Stimulated activated CD8-positive, alpha-beta memory T cell treated with anti-CD3 and anti-CD28 coated beads, Interleukin-2, amount 100 ng/mL, for 48 hours (primary cell): ENCODE measurements around the gene CLDN14.
A peak's percentile ranks its signal among the peaks of the same experiment; 100 is the strongest.
"Not testable (repeated sequence)": the region's sequence is repeated elsewhere in the genome, so short reads cannot be mapped to it uniquely, and the experiment has no call there.

Source experiments
- DNase-seq, 2 donors: peaks; one replicate each; pipeline ENCODE4 v3.0.0-alpha.2; 2020; ENCODE audit warnings: low read depth in 2 of 2

CLDN14 gene

DNA sequence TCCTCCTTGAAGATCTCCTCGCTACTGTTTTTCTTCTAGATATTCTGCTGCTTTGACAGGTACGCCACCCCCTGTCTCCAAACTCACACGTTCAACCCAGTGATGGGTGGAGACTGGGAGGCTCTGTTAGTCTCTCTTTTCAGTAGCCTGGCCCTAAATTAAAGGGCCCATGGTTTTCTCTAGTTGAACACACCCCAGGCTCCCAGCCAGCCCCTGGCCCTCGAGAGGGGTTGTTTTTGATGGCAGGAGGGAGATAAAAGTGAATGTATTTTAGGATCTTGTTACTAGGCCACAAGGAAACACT lies 21.6 kb upstream of the CLDN14 start:
- DNase-seq: no peak

DNA sequence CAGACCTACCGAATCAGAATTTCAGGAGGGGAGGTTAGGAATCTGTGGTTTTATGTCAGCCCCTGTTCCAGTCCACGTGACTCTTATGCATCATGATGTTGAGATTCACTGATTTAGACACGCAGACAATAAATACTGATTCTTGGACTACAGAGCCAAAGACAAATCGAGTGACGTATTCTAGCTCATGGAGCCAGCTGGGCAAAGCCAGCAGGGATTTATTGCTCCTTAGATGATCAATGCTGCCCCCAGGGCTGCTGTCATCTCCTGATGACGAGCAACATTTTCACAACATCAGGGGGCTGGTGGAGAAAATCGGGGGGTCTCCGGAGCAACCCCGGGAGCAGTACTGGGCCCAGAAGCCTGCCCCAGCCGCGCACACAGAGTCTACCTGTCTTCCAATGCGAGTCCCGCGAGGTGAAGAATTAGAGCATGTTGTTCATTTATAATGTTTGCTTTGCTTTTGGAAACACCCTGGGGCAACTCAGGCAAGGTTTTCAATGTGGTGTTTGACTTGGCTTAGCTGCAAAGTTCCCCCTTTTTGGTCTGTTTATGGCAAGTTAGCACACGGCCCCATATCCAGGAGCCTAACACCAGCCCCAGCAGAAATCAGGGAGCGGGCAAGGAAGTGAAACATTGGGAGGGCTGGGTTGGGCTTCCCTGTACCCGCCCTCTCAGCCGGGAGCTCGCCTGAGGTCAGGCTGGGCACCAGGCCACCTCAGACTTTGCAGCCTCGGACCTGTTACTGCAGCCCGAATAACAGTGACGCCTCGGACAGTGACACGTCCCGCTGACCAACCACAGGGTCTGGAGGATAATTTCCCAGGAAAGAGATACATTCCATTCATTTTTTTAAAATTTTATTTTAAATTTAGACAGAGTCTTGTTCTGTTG lies 19.9 kb upstream of the CLDN14 start:
- no peak for DNase-seq

DNA sequence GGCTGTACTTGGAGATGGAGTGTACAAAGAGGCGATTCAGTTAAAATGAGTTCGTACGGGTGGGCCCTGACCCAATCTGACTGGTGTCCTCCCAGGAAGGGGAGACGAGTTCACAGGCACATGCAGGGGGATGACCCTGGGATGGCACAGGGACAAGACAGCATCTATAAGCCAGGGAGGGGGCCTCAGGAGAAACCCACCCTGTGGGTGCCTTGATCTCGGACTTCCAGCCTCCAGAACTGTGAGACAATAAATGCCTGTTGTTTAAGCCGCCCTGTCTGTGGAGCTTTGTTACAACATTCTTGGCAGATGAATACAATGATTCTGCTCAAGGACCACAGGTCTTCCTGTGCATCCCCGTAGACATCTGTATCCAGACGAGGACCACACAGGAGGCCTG lies 14.6 kb upstream of the CLDN14 start:
- no peak for DNase-seq

DNA sequence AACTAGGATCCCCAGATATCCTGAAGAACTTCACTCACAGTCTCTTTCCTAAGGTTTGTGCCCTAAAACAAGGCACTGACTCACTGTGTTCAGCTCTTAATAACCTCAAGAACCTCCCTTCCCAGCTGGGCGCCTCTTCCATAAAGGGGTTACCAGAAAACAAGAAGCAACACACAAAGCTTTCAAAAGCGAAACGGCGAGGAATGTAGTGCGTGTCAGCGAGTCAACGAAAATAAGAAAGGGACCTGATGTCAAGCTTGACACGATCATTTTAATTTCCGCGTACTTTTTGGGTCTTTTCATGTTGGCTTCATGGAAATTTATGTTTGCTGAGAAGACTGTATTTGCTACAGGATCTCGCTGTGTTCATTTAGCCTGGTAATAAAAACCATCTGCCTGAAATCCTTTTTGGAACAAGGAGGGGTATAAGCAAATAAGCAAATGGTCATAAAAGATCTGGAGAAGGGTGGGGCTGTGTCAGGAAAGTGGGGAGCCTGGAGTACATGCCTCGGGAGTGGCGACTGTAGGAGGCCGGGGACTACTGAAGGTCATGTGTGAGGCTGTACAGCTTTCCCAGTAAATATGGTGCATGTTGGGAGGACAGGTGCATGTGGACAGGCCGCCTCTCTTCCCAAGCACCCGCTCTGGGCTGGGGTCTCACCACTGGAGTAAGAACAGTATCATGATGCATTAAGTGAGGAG lies 11.4 kb upstream of the CLDN14 start:
- DNase-seq: no peak

DNA sequence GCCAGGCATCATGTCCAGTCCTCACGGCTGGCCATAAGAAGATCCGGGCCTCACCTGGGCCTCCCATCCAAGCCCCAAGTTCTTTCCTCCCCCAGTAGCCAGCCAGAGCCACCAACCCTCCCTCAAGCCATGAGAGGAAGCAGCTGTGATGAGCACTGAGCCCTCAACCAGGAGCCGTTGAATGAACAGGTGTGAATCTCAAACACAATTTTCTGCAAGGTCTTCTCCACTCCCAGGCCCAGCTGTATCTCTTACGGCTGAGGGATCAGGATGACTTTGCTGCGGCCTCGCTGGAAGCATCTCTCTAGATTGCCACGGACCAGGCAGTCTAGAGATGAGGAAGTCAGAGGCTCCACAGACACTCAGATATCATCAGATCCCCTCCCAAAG lies 9.8 kb upstream of the CLDN14 start:
- DNase-seq: no peak

DNA sequence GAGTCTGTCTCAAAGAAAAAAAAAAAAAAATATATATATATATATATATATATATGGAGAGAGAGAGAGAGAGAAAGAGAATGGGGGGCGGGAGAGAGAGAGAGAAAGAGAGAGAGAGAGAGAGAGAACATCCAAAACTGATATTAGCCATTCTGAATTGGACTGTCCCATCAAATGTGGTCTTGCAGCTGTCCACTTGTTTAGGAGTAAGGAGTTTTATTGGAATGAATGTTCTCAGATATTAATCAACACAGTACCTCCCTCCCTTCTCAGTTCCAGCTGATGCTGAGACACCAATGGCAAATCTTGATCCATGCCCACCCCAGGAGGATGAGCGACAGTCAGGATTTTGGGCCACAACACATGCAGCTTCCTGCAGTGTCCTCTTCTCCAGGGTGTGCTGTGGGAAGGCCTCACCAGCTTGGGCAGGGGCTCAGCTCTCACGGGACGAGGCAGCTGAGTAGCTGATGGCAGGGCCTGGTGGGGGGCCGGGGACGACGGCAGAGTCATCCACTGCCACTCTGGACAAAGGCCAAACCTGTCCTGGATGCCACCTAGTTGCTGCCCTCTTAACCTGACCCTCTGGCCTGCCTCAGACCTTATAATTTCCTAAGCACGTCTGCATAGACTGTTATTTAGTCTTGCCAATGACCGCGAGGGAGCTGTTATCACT lies 9.3 kb upstream of the CLDN14 start:
- no peak for DNase-seq

DNA sequence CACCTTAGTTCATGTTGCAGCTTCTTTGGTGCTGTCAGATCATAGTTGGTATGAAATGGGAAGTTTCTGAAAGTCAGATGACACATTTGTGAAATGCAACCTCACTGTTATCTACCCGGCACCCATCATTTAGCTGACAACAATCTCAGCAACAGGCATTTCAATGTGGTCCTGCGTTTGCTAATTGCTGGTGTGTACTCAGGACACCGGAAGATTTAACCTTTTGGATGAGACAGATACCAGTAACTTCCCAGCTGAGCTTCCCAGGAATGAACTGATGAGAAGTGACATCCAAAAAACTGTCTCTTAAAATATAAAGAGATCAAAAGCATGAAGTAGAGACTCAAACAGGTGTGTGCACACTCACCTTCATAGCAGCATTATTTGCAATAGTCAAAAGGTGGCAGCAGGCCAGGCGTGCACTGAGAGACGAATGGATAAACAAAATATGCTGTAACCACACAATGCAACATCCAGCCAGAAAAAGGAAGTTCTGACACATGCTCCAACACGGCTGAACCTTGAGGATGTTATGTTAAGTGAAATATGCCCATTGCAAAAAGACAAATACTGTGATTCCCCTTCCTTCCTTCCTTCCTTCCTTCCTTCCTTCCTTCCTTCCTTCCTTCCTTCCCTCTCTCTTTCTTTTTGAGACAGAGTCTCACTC lies 7.9 kb upstream of the CLDN14 start:
- no peak for DNase-seq

DNA sequence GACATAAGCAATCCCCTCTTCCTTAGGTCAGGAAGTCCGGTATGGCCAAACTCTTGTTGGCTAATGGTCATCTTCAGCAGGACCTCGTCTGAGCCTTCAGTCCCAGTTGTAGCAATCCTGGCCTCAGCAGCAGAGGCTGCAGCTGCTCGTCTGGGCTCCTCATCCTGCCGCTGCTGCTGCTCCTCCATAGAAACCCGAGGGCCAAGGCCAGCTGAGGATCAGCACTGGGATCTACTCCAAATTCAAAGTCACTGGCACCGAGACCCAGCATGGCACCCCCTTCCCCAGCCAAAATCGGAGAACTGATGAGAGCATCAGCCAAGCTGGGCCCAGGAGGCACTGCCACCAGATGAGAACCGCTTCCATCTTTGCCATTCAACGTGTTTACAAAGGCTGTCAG lies 6.3 kb upstream of the CLDN14 start:
- no peak for DNase-seq

DNA sequence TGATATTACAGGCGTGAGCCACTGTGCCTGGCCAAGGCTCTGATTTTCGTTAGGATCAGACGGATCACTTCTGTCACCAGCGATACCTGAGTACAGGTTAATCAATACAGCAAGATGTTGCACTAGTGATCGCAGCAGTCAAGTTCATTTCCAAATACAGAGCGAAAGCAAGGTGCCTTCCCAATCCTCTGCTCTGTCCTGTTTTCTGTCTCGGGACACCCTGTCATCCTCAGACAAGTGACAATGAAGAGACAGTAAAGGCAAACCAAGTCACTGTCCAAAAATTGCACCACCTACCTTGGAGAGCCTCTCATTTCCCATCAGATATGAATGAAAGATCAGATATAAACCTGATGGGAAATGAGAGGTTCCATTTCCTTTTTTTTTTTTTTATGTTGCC lies 5.6 kb upstream of the CLDN14 start:
- no peak for DNase-seq

DNA sequence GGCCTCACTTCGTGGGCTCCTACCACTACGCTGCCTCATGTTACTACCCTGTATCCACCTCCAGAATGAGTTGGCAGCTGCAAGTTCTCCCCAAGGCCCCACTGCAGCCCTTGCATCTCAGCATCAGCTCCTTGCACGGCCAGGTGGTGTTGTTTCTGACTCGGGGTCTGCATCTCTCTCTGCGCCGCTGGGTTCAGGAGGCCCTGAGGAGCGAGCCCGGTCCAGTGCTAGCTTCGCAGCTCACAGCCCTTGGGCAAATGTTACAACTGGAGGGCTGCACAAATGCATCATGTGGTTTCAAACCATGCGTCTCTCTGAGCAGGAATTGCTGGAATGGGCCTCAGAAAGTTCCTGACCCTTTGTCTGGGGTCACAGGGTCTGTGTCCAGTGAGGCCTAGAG lies 3.2 kb upstream of the CLDN14 start:
- no peak for DNase-seq

DNA sequence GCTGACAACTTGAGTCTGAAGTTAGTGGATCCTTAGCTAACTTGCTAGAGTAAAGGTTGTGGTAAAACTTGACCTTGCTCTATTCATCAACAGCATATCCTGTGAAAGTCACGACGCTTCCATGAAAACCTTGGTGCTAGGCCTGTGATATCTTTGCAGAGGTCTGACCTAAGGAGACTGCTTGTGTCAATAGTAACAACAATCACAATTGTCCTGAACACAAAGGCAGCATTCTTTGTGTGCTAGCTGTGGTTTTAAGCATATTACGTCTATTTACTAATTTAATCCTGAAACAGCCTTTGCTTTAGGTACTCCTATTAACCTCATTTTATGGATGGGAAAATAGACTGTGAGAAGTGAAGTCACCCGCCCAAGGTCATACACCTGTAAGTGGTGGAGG lies 2.8 kb upstream of the CLDN14 start:
- DNase-seq: no peak

DNA sequence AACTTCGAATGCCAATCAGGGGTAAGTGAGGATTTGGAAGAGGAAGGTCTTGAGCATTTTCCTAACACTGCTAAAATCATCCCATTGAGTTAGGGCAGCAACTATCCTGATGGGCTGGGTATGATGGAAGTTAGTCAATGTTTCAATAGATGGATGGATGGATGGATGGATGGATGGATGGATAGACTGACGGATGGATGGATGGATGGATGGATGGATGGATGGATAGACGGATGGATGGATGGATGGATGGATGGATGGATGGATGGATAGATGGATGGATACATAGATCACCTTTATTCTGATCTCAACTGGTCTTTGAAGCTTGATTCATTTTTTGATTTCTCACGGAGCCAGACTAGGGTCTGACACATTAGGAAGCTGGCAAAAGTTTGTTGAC lies 2.3 kb upstream of the CLDN14 start:
- DNase-seq: no peak

DNA sequence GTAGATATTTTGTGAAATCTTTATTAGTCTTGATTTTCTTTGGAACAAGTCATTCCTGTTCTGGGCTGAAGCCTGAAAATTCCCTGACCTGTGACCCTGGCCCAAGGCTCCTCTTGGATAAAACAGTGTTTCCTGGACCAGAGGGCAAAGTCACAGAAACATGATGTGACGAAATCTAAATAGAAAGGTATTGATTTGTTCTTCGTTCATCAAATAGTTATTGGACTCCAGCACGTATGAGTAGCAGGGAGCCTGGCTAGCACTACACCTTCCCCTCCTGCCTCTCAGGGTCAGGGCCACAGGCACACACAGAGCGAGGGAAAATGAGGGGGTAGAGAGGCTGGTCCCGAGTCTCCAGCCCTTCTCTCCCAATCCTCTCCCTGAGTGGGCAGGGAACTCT lies 1.7 kb upstream of the CLDN14 start:
- no peak for DNase-seq

DNA sequence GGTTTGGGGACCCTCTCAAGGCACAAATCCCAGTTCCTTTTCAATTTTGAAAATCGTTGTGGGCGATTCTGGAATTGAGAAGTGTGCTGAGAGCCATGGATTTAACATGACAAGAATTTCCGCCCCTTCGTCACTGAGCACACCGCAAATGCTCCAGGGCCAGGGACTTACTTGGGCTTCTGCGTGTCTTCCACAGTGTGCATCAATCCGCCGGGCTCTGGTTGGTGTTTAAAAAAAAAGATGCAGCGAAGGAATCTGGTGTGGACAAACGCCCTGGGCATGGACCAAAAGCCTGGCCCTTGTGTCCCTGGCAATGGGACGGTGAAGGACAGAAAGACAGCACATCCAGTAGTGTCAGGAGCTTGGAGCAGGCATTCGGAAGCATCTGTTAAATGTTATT lies 696 bp upstream of the CLDN14 start:
- no peak for DNase-seq

DNA sequence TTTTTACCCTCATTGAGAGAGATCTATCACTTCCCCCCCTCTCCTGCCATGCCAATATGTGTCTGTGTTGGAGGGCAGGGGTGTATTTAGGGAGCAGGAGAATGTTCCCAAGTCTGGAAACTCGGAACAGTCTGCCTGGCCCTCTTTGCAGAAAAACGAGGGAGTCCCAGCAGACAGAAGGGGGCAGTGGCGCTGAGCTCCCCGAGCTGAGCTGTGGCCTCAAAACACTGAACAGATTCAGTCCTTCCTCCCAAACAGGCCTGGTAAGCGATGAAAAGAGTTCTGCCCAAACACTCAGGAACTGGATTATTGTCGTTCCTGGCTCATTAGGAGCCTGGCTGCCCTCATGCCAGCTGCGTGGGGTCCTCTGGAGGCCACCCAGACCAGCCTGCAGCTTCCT lies 981 bp downstream of the CLDN14 start:
- no peak for DNase-seq

DNA sequence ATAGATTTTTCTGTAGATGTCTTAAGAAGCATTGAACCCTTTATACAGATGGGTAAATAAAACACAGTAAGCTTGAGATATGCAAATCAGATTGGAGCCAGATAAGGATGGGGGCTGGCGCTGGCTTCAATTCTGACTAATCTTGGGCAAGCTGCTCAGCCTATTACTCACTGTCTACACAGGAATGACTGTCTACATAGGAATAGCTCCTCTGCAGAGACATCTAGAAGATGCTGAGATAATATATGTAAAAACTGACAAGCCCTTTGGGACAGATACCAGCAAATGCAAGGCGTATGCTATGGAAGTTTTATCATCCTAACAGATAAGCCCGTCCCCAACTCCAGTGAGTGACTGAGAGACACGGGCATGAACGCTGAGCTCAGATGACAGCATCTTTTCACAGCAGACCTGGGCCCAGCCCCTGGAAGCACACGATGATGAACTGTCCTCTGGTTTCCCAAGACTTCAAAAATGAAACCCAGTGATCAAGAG lies 1.7 kb downstream of the CLDN14 start:
- peak in 1 of 2 donors; percentile 30 for DNase-seq

DNA sequence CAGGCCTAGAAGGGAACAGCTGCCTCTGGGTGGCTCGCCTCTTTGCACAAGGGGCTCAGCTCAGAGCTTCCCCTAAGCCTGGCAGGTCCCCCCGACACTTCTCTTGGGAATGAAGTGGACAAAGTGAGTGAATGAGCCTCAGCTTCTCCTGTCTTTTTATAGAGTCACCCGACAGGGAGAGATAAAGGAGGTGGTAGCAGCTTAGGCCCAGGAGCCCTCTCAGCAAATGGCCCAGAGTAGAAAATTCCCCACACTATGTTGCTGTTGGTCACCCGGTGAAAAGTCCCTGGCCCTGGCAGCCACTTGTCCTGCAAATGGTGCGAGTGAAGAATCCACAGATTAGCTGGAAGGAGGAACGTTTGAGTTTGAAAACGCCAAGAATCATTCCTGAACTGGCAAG lies 2.4 kb downstream of the CLDN14 start:
- DNase-seq: no peak

DNA sequence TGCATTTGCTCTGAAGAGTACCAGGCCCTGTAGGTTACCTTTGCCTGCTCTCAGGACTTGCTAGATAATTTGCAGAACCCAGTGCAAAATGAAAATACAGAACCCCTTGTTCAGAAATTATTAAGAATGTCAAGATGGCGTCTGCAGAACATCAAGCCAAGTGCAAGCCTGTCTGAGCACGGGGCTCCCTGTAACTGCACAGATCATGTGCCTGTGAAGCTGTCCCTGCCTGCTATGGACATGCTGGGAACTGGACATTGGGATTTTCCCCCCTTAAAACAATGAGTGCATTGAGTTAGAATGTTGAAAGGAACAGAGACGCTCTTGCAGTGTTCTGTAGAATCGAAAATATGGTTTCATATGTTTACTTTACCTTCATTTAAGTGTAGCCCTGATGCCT lies 2.9 kb downstream of the CLDN14 start:
- no peak for DNase-seq

DNA sequence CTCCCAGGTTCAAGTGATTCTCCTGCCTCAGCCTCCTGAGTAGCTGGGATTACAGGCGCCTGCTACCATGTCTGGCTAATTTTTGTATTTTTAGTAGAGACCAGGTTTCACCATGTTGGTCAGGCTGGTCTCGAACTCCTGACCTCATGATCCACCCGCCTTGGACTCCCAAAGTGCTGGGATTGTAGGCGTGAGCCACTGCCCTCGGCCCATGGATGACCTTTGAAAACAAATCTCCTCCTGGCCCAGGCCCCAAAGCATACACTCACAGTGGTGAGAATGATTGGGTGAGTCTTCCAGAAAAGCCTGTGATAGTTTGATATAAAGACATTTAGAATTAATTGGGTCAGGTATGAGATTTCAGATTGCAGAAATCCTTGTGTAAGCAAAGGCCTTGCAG lies 3.4 kb downstream of the CLDN14 start:
- DNase-seq: not testable (repeated sequence)

DNA sequence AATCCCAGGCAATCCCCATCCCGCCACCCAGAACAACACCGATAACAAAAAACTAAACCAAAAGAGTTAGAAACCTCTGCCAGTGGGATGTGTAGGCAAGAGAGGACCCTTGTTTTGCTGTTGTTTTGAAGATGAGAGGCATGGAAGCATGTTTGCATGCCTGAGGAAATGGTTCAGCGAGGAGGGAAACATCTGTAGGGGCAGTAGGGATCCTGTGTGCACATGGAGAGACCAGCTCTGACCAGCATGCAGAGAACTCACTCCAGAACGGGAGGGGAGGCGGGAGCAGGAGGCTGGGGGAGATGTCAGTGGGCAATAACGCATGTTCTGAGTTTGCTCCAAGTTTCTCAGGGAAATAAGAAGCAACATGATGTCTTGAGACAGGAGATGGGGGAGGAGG lies 5.3 kb downstream of the CLDN14 start:
- DNase-seq: no peak

DNA sequence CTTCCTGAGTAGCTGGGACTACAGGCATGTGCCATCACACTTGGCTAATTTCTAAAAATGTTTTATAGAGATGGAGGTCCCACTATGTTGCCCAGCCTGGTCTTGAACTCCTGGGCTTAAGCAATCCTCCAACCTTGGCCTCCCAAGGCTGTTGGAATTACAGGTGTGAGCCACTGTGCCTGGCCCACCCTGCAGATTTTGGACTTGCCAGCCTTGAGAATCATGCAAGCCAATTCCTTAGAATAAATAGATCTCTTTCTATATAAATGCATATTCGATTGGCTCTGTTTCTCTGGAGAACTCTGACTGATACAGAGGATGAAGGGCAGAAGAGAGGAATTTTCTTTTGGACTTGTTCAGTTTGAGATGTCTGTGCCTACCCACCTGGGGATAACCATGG lies 6.7 kb downstream of the CLDN14 start:
- no peak for DNase-seq

DNA sequence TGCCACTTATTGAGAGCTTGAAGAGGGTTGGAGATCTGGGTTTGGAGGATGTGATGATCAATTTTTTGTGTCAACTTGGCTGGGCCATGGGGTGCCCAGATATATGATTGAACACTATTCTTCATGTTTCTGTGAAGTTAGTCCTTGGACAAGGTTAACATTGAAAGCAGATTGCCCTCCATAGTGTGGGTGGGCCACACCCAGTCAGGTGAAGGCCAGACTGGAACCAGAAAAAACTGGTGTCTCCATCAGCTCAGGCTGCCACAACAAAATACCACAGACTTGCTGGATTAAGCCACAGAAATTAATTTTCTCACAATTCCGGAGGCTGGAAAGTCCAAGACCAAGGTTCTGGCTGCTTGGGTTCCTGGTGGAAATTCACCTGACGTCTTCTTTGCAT lies 7.5 kb downstream of the CLDN14 start:
- no peak for DNase-seq
